ENCODE results near the gene FFAR4. TPM values are rescaled to one million over a fixed set of nuclear protein-coding genes. Genes with fewer than 3 reads are reported as not detected.

The FFAR4 gene
- total RNA-seq, 1 experiment from 2014 or later, result 2.7 TPM

DNA sequence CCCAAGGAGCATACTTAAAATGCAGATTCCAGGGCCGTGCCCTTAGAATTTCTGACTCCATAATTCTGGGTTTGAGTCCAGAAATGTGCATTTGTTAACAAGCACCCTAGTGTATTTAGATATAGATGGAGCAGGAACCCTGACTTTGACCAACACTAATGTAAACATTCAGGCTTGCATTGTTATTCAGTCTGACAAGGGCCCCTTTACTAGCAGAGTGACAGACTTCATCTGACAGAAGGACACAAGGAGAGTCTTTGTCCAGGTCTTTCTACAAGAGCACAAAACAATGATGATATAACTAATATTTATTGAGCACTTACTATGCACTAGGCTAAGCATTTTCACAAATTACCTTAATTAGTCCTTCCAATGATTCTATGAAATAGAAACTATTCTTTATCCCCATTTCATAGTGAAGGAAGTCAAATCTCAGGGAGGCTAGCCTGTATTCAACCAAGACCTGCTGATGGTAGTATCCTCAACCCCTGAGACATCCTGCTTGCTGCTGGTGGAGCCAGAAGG, 30.7 kb downstream of the FFAR4 start:
- Histone ChIP-seq H3K4me1 (peaks cover 10% of the 10 kb centered on the region), H3K9me3 (no peaks in the 10 kb centered on the region), H3K36me3 (ENCODE audit: control insufficient read depth, insufficient read depth, low read length) (no peaks in the 10 kb centered on the region; the same call in none of the 2 replicates), H3K4me3 (ENCODE audit: low read depth, low read length) (no peak overlapping the region), H3K27me3 (replicated peaks; ENCODE audit: control insufficient read depth, insufficient read depth, low read length) (no peaks in the 10 kb centered on the region)
- ChIA-PET POLR2A (no interaction called here), CTCF (no interaction called here)
- peaks cover 7% of the 10 kb centered on the region for H3K4me1 Mint-ChIP-seq (ENCODE audit: low read depth, unreplicated experiment)
- no peaks in the 10 kb centered on the region for H3K9me3 Mint-ChIP-seq (ENCODE audit: unreplicated experiment)
- no peak for DNase-seq
- peaks cover 10% of the 10 kb centered on the region for H3K36me3 Mint-ChIP-seq (ENCODE audit: insufficient read depth, unreplicated experiment)
- TF ChIP-seq, protein P1, sequence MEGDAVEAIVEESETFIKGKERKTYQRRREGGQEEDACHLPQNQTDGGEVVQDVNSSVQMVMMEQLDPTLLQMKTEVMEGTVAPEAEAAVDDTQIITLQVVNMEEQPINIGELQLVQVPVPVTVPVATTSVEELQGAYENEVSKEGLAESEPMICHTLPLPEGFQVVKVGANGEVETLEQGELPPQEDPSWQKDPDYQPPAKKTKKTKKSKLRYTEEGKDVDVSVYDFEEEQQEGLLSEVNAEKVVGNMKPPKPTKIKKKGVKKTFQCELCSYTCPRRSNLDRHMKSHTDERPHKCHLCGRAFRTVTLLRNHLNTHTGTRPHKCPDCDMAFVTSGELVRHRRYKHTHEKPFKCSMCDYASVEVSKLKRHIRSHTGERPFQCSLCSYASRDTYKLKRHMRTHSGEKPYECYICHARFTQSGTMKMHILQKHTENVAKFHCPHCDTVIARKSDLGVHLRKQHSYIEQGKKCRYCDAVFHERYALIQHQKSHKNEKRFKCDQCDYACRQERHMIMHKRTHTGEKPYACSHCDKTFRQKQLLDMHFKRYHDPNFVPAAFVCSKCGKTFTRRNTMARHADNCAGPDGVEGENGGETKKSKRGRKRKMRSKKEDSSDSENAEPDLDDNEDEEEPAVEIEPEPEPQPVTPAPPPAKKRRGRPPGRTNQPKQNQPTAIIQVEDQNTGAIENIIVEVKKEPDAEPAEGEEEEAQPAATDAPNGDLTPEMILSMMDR (IDR thresholded peaks at IDR 0.05; ENCODE audit: insufficient read depth in 1 of 2, low read depth in 1 of 2, low read length in 1 of 2, severe bottlenecking in 1 of 2, unreplicated experiment in 1 of 2), result no peak
- no peak overlapping the region for H3K4me3 Mint-ChIP-seq (ENCODE audit: unreplicated experiment)
- no peaks in the 10 kb centered on the region for H3K27me3 Mint-ChIP-seq (ENCODE audit: insufficient read depth, unreplicated experiment)
- intact Hi-C loops (cut with micrococcal nuclease; ENCODE audit: unreplicated experiment), result loop anchor here (10.0 kb wide), 1 partner anchor 78 kb away; no protein-coding TSS in a partner anchor
- H3K27ac Mint-ChIP-seq (ENCODE audit: unreplicated experiment), result no peak overlapping the region
- BruUV-seq (replicated peaks), result no TSS peak

DNA sequence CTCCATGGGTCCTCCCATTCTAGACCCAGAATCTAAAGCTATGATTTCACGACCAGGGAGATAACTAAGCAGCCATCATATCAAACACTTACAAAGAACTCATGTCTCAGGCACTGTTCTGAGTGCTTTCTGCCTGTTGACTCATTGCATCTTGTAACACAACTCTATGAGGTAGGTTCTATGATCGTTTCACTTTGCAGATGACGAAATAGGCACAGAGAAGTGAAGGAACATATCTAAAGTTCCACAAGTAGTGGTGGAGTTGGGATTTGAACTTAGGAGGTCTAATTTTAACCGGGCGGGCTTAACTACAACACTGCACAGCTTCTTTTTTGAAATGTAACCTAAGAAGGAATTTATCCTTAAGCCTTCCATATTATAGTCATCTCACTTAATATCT, 31.7 kb downstream of the FFAR4 start:
- Mint-ChIP-seq H3K27ac (ENCODE audit: unreplicated experiment) (no peak overlapping the region), H3K27me3 (ENCODE audit: insufficient read depth, unreplicated experiment) (no peaks in the 10 kb centered on the region), H3K9me3 (ENCODE audit: unreplicated experiment) (no peaks in the 10 kb centered on the region), H3K4me3 (ENCODE audit: unreplicated experiment) (no peak overlapping the region), H3K36me3 (ENCODE audit: insufficient read depth, unreplicated experiment) (peaks cover 10% of the 10 kb centered on the region), H3K4me1 (ENCODE audit: low read depth, unreplicated experiment) (peaks cover 12% of the 10 kb centered on the region)
- Histone ChIP-seq H3K9me3 (no peaks in the 10 kb centered on the region), H3K27me3 (replicated peaks; ENCODE audit: control insufficient read depth, insufficient read depth, low read length) (no peaks in the 10 kb centered on the region), H3K4me1 (peaks cover 11% of the 10 kb centered on the region), H3K4me3 (ENCODE audit: low read depth, low read length) (no peak overlapping the region), H3K36me3 (ENCODE audit: control insufficient read depth, insufficient read depth, low read length) (no peaks in the 10 kb centered on the region; the same call in none of the 2 replicates)
- no peak for DNase-seq
- POLR2A ChIA-PET, result no interaction called here
- CTCF ChIA-PET, result no interaction called here
- intact Hi-C loops (cut with micrococcal nuclease; ENCODE audit: unreplicated experiment), result loop anchor here (10.0 kb wide), 1 partner anchor 77 kb away; no protein-coding TSS in a partner anchor
- TF ChIP-seq, protein P1 (IDR thresholded peaks at IDR 0.05; ENCODE audit: insufficient read depth in 1 of 2, low read depth in 1 of 2, low read length in 1 of 2, severe bottlenecking in 1 of 2, unreplicated experiment in 1 of 2), result no peak
- no TSS peak for BruUV-seq (replicated peaks)

DNA sequence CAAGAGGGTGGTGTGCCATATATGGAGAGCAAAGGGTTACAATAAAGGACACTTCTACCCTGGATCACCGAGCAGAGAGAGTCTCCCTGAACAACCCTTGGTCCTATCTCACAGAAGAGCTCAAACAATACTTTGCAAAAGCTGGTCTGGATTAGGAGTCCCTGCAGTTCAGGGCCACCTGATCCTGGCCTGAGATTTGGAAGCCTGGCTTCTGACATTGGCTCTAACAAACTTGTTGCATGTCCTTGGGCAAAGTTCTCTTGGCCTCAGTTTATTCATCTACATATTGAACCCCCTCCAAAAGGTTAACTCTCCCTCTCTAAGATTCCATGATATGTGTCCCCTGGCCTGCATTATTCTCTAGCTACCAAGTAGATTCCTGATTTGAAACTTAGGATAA, 32.9 kb downstream of the FFAR4 start:
- H3K27me3 Mint-ChIP-seq (ENCODE audit: insufficient read depth, unreplicated experiment), result no peaks in the 10 kb centered on the region
- intact Hi-C loops (cut with micrococcal nuclease; ENCODE audit: unreplicated experiment), result loop anchor here (10.0 kb wide), 1 partner anchor 75 kb away; no protein-coding TSS in a partner anchor
- H3K27ac Mint-ChIP-seq (ENCODE audit: unreplicated experiment), result no peak overlapping the region
- H3K9me3 ChIP-seq, result no peaks in the 10 kb centered on the region
- H3K36me3 ChIP-seq (ENCODE audit: control insufficient read depth, insufficient read depth, low read length), result no peaks in the 10 kb centered on the region; the same call in none of the 2 replicates
- H3K4me3 Mint-ChIP-seq (ENCODE audit: unreplicated experiment), result peak overlapping the region; percentile 77
- DNase-seq, result no peak
- H3K9me3 Mint-ChIP-seq (ENCODE audit: unreplicated experiment), result no peaks in the 10 kb centered on the region
- H3K36me3 Mint-ChIP-seq (ENCODE audit: insufficient read depth, unreplicated experiment), result peaks cover 4% of the 10 kb centered on the region
- peaks cover 15% of the 10 kb centered on the region for H3K4me1 ChIP-seq
- POLR2A ChIA-PET, result no interaction called here
- H3K4me1 Mint-ChIP-seq (ENCODE audit: low read depth, unreplicated experiment), result peaks cover 12% of the 10 kb centered on the region
- no peak overlapping the region for H3K4me3 ChIP-seq (ENCODE audit: low read depth, low read length)
- TF ChIP-seq, protein P1 (IDR thresholded peaks at IDR 0.05; ENCODE audit: insufficient read depth in 1 of 2, low read depth in 1 of 2, low read length in 1 of 2, severe bottlenecking in 1 of 2, unreplicated experiment in 1 of 2), result no peak
- BruUV-seq (replicated peaks), result no TSS peak
- CTCF ChIA-PET, result interaction anchor here (0.6 kb wide), 1 partner anchor 23 kb away, joined by 6 read pairs; no protein-coding TSS in a partner anchor
- no peaks in the 10 kb centered on the region for H3K27me3 ChIP-seq (replicated peaks; ENCODE audit: control insufficient read depth, insufficient read depth, low read length)

All from Caco-2 (cell line).